ENCODE measurements around the gene CYP26B1.

Gene CYP26B1

DNA sequence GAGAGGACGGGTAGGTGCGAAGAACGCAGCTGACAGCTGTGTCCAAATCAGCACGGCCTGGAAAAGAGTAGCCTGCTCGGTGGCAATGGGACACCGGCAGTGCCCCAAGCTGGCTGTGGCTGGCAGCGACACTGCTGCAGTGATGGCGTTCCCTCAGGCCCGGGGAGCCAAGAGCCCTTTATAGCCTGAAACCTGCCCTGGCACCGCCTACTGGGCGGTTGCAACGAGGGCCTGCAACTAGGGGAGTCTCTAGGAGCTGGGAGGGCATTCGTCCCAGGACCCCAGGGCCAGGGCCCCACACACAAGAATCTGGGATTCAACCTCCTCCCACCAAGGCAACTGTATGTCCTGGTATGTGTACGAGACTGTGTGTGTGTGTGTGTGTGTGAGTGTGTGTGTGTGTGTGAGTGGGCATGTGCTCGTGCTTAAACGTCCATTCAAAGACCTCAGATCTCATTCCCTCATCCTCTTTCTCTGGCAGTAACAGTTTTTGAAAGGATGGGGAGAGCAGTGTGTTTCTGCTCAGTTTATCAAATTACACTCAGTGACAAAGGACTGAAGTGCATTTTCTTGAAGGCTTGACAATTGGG is 6.8 kb upstream of the CYP26B1 start:
- DNase-seq, result no peak

- no peak for DNase-seq
Observed at GRCh38 chr2:72153924-72154323, 6.3 kb upstream of the CYP26B1 start.

- DNase-seq, result no peak
Observed at GRCh38 chr2:72153026-72153791, 5.5 kb upstream of the CYP26B1 start.

DNA sequence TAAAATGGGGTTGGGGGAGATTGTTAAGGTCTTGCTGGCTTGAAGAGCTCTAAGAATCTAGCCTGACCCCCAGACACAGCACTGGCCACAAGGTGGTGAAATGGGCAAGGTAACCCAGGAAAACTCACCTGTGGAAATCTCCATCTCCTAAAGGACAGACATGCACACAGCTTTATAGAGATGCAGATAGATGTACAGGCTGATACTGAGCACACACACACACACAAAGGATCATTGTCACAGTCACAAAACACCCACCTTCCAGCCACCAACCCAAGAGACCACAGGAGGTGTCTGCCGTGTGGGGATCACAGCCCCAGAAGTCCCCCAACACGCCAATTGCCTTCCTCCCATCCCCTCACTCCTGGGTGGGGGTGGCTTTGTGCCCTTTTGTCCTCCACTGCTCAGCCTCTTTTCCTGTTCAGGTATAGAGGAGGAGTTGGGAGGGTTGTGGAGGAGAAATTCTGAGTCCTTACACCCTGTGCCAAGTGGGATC is 3.2 kb upstream of the CYP26B1 start:
- no peak for DNase-seq

GRCh38 chr2:72150157-72150860 is 2.6 kb upstream of the CYP26B1 start:
- no peak for DNase-seq

GRCh38 chr2:72149556-72150156 is 2.0 kb upstream of the CYP26B1 start:
- DNase-seq, result no peak

DNA sequence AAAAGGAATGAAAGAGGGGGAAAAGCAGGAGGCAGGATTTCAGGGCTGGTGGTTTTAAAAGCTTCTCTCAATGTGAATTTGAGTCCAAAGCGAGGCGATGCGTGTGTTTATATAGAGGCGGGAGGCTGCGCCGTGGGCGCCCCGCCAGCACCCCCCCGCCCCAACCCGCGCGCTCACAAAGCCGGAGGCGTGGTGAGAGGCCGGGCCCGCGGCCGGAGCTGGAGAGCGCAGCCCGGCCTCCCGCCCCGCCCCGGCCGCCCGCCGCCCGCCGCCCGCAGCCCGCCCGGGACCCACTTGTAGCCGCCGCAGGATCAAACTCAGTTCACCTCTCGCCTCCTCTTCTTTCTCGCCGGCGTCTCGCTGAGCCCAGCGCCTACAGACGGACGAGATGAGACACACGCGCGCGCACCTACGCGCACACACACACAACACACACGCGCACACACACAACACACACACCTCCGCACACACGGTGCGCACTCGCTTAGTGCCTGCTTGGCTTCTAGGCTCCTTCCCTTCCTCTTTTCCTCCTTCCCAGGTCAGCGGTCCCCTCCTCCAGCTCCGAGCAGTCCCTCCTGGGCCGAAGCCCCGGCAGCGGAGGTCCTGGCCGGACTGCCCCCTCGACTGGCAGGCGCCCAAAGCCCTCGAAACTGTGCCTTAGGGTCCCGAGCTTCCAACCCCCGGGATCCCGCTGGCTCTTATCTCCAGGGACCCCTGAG is 1.3 kb upstream of the CYP26B1 start:
- no peak for DNase-seq

- no peak for DNase-seq
Observed at GRCh38 chr2:72148003-72148836, 558 bp upstream of the CYP26B1 start.

DNA sequence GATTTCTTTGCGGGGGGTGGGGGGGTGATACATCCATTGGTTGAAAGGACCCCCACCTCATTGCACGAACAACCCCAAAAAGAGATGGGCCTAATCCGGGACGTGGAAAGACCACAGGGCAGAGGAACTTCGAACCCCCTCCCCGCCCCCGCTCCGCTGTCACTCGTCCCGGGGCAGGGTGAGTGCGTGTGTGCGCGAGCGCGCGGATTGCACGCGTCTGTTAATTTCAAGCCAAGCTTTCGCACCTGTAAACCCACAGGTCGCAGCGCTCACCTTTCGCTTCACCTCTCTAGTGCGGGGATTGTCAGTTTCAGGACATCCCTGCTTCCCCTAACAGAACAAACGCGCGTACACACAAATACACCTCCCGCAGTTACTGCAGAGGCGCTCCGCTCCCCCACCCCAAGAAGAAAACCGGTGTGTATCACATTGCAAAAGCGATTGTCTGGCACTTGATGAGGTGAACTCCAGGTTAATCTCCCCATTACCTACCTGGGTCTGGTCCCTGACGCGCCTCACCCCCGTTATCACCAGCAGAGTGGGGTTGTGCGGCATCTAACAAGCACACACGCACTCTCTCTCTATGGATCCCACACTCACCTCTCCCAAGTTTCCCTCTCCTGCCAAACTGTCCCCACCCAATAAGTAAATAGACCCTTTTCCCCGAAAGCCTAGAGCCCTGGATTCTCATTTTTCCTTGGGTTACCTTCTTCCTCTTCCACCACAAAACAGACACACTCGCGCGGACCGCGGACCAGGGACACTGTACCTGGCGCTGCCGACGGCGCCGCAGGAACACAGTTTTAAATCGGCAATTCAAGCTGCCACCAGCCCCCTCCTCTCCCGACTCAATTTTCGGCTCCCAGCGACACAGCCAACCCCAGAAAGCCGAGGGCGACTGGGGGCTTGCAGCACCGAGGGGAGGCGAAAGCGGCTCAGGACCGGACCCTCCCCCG is 1.0 kb downstream of the CYP26B1 start:
- DNase-seq, result no peak

DNA sequence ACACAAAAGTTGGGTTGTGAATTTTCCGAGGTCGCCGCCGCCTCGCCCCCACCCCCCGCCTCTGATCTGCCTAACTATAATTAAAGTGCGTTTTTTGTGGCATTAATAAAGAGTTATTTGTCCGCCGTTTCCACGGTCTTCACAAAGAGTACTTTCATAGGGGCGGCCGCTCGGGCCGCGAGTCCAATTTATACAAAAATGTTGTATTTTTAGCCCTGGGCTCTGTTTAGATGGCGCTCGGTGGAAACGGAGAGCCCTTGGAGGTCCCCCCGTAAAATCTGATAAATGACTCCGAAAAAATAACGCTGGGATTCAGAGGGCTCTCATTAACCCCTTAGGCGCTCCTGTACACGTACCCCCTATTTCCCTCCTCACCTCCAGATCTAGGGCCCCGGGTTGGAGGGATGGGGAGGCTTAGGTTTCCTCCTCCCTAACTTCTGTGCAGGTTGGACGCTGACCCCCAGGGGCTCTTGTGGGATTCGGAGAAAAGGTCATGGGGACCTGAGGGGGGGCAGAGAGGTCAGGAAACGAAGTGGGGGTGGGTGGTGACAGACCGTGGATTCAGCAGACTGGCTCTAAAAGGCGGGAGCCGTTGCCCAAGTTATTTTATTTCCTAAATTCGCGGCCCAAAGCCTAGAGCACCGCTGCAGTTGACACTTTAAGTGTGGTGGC is 1.9 kb downstream of the CYP26B1 start:
- no peak for DNase-seq

DNA sequence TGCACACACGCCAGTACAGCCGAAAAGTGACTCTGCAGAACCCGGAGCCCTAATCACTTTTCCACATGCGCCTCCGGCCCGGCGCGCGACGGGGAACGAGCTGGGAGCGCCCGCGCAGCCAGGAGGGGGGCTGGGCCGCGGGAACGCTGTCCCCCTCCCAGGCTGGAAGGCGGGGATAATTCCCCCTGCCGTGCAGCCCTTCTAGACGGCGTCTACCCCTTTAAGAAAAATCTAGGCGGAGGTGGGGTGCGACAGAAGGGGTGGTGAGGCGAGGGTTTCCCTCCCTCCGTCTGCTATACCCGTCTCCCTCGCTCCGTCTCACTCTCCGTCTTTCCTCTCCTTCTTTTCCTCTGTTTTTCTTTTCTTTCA is 2.4 kb downstream of the CYP26B1 start:
- DNase-seq, result no peak

DNA sequence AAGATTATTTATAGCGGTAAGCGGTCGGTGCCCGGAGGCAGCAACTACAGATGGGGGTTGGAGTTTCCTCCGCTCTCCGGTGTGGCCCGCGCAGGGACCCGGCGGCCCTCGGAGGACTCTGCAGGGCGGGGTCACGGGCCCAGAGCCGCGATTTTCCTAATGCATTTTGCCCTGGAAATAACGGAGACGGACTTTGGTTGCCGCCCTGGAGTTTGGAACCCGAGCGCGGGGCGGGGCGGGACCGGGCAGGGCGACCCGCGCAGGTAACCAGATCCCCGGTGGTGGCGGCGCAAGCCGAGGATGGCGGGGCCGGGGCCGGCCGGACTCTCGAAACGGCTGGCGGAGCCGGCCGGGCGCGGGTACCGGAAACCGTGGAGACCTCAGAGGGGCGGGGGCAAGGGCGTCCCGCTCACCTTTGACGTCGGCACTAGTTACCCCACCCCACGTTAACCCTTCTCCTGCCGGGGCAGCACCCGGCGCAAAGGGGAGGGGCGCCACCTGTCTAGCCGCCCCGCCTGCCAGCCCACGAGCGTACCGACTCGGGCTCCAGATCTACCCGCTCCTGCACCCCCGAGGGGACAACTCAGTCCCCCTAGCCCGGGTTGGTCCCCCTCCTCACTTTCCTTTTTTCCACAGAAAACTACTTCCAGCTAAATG is 2.9 kb downstream of the CYP26B1 start:
- DNase-seq, result no peak

GRCh38 chr2:72144274-72144631 is 3.4 kb downstream of the CYP26B1 start:
- DNase-seq, result no peak

DNA sequence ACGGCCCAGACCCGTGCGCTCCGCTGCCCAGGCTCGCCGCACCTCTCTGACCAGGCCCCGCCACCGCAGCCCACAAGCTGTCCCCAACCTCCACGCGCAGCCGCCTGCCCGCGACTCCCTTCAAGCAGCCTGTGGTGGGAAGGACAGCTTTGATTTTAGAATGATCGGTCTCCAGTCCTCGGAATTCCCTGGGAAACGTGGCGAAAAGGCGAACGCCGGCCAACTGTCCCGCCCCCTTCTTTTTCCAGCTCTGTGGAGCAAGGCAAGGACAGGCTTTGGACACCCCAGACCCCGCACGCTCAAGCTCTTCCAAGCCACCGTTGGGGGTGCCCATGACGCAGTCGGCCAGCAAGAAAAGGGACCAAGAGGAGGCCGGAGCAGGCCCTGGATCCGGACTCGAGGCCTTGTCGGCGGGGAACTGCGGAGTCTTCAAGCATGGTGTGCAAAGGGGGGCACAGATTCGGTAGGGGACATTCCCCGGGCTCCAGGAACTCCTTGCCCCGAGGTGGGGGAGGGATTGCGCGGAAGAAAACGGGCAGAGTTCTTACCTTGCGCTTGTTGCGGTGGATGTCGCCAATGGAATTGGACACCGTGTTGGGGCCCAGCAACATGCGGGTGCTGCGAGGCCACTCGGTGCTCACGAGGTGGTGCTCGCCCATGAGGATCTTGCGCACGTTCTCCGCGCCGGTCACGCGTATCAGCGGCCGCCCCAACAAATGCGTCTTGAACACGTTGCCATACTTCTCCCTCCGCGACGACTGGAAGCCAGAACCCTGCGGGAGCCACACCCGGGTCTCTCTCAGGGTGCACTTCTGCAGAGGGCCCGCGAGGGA is 4.0 kb downstream of the CYP26B1 start:
- DNase-seq, result no peak

DNA sequence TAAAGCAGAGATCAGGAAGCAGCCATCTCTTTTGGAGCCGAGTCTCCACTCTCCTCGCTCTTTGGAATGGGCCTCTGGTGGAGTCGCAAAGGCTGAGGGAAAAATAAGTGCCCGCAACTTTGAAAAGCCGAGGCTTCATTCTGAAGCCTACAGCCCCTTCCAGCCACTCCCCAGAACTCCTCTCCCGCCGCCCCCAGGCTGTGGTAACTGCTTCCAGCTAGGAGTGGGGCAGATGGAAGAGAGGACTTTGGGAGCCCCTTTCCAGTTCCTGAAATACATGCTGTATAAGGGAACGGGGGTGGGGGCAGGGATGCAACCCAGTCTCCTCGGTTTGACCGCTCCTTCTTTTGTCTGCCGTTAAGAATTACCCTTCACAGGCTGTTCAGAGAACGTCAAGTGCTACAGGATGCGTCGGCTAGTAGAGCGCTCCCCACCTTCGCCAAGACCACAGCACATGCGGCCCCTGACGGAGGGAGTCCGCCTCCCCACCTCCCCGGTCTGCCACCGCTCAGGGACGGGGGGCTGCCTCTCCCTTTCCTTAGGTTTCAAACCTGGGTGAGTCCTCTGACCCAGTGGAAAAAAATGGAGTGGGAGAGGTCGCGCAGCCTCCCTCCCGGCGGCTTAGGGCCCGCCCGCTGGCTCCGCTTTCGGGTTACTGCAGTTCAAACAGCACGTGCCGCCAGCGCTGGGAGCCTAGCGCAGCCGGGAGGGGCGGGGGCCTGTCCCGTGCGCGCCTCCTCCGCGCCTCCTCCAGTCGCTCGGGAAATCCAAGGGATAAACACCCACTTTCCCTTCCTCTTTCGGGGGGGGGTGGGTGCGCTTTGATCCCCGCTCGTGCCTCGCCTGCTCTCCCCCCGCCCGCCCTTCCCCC is 4.9 kb downstream of the CYP26B1 start:
- no peak for DNase-seq

DNA sequence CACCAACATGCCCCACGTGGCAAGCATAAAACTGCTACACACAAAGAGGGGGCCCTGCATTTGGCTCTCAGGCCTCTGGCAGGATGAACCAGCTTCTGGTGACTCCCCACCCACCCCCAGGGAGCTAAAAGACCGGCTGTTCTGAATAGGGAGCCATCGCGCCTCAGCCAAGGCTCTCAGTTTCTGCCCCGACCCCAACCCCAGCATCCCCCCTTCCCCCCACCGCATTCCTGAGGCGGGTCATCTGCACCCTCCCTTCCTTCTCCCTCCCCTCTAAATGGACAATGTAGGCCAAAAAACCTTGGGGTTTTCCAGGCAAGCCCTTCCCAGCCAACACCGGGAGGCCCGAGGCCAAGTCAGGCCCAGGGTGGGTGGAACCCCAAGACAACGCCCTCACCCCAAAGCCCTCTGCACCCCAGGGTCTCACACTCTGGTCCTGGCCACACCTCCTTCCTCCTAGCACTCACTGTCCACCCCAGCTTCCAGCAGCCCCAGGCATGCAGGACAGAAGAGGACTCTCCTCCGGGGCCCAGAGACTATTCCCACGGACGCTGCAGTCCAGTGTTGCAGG is 5.7 kb downstream of the CYP26B1 start:
- DNase-seq, result no peak

DNA sequence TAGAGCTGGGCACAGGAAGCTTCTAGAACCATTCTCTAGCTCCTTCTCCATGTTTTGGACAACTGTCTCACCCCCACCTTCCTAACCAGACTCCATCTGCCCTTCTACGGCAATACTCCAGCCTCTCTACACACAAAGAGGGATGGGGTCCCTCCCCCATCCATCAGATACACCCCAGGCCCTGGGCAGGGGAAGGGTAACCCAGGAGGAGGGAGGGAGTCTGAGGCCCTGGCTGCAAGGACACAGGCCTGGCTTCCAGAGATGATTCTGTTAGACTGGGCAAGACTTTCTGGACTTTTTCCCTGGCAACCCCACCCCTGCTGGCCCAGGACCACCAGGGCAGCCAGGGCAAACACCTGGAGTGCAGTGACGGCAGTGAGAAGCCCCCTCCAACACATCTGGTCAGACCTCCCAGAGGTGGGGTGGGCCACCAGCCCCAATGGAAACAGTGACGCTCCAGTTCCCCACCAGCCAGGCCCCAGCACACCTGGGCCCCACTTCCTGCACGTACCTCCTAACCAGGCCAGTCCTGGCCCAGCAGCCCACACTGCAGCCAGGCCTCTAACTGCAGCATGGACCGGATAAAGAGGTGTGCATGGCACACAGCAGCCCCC is 6.5 kb downstream of the CYP26B1 start:
- DNase-seq, result no peak
